Vagina (tissue), 2 donors: ENCODE results near the gene PHPT1. TPM values are rescaled to one million over a fixed set of nuclear protein-coding genes. Genes with fewer than 3 reads are reported as not detected.

Experiments used
- DNase-seq, 2 donors: peaks; one replicate each; pipeline ENCODE4 v3.0.0-alpha.2; 2017; ENCODE audit errors: extremely low spot score in 2 of 2
- H3K27ac ChIP-seq: fragments of 200-600 bp; sonication (generic); one replicate; pipeline ENCODE4 v1.5.1; 2019
- H3K27me3 ChIP-seq: fragments of 200-600 bp; sonication (generic); one replicate; pipeline ENCODE4 v1.5.1; 2019
- H3K36me3 ChIP-seq, 2 donors: fragments of 200-600 bp; sonication (generic); one replicate each; pipeline ENCODE4 v1.5.1; 2017 to 2019
- H3K4me1 ChIP-seq: fragments of 200-600 bp; sonication (generic); one replicate; pipeline ENCODE4 v1.5.1; 2019
- H3K4me3 ChIP-seq, 2 donors: fragments of 200-600 bp; sonication (generic); 1 replicate in 1 of 2; 2 replicates in 1 of 2; pipeline ENCODE4 v1.5.1; 2016 to 2019
- H3K9me3 ChIP-seq: fragments of 200-600 bp; sonication (generic); one replicate; pipeline ENCODE4 v1.5.1; 2019
- POLR2A ChIP-seq, 2 donors: fragments of 450-650 bp; IDR thresholded peaks; one replicate each; pipeline ENCODE4 v1.6.1; 2017; ENCODE audit warnings: antibody characterized with exemption in 2 of 2, mild to moderate bottlenecking in 2 of 2, moderate library complexity in 2 of 2
- POLR2AphosphoS5 ChIP-seq, 2 donors: sonication (generic); formaldehyde crosslinking; IDR thresholded peaks; one replicate each; pipeline ENCODE4 v1.9.0; 2017; ENCODE audit warnings: antibody characterized with exemption in 2 of 2, mild to moderate bottlenecking in 2 of 2, low read depth in 1 of 2; ENCODE audit not compliant: insufficient read depth in 1 of 2
- intact Hi-C: fragments of 100-400 bp; cut with DNase I; formaldehyde crosslinking; loops from one replicate; pipeline ENCODE4 v1.15.1; 2023
- total RNA-seq: library from RNA; depleted of rRNA; stranded (reverse); fragments of >200 nt; gene quantifications from one replicate; pipeline ENCODE4 v1.2.3, GENCODE V29; 2016
- TF ChIP-seq, protein P1 (sequence below), 3 experiments: fragments of 450-650 bp in 2 of 3; fragments of 200-600 bp in 1 of 3; sonication (generic) in 1 of 3; IDR thresholded peaks; one replicate each; pipeline ENCODE4 v1.5.1; 2017 to 2019; ENCODE audit warnings: antibody characterized with exemption in 3 of 3, mild to moderate bottlenecking in 2 of 3, moderate library complexity in 2 of 3

The PHPT1 gene
- total RNA-seq, 1 donor from 2014 or later: 38.1 TPM

DNA sequence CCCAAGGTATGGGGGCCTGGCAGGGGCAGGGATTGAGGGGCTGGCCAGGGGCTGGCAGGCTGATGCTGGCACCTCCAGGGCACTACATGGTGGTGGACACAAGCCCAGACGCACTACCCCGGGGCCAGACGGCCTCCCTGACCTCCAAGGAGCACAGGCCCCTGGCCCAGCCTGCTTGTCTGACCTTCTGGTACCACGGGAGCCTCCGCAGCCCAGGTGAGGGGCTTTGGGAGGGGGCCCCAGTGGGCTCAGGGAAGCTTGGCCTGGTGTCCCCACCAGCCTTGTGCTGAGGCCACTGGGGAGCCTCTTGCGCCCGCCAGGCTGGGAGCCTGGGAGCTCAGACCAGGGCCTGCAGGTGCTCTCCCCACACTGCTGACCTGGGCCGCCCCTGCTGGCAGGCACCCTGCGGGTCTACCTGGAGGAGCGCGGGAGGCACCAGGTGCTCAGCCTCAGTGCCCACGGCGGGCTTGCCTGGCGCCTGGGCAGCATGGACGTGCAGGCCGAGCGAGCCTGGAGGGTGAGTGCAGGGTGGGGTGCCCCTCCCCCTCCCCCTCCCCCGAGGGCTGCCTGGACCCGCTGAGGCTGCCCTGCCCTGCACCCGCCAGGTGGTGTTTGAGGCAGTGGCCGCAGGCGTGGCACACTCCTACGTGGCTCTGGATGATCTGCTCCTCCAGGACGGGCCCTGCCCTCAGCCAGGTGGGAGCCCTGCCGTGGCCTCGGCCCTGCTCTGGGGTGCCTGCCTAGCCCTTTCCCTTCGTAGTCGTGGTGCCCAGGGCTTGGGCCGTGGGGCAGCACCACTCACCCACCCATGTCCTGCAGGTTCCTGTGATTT lies 8.6 kb downstream of the PHPT1 start:
- intact Hi-C loops: no loop called here
- H3K27ac ChIP-seq: no peak overlapping the region
- H3K27me3 ChIP-seq: no peaks in the 10 kb centered on the region
- H3K4me3 ChIP-seq: no peak overlapping the region
- DNase-seq: no peak
- H3K36me3 ChIP-seq: peaks cover 0 to 25% of the 10 kb centered on the region in 2 donors
- TF ChIP-seq POLR2AphosphoS5 (IDR thresholded peaks at IDR 0.05; ENCODE audit: insufficient read depth in 1 of 2, low read depth in 1 of 2) (no peak), POLR2A (IDR thresholded peaks at IDR 0.05) (no peak)
- TF ChIP-seq, protein P1, sequence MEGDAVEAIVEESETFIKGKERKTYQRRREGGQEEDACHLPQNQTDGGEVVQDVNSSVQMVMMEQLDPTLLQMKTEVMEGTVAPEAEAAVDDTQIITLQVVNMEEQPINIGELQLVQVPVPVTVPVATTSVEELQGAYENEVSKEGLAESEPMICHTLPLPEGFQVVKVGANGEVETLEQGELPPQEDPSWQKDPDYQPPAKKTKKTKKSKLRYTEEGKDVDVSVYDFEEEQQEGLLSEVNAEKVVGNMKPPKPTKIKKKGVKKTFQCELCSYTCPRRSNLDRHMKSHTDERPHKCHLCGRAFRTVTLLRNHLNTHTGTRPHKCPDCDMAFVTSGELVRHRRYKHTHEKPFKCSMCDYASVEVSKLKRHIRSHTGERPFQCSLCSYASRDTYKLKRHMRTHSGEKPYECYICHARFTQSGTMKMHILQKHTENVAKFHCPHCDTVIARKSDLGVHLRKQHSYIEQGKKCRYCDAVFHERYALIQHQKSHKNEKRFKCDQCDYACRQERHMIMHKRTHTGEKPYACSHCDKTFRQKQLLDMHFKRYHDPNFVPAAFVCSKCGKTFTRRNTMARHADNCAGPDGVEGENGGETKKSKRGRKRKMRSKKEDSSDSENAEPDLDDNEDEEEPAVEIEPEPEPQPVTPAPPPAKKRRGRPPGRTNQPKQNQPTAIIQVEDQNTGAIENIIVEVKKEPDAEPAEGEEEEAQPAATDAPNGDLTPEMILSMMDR (IDR thresholded peaks at IDR 0.05): no peak
- H3K9me3 ChIP-seq: no peaks in the 10 kb centered on the region
- H3K4me1 ChIP-seq: peaks cover 18% of the 10 kb centered on the region

DNA sequence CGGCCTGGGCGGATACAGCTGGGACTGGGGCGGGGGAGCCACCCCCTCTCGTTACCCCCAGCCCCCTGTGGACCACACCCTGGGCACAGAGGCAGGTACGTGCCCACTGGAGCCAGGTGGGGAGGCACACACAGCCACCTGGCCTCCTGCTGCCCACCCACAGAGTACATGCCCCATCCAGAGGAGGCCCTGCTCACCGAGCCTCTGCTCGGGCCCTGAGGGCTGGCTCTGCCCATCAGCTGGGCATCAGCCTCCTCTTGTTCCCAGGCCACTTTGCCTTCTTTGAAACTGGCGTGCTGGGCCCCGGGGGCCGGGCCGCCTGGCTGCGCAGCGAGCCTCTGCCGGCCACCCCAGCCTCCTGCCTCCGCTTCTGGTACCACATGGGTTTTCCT lies 9.2 kb downstream of the PHPT1 start:
- TF ChIP-seq POLR2AphosphoS5 (IDR thresholded peaks at IDR 0.05; ENCODE audit: insufficient read depth in 1 of 2, low read depth in 1 of 2) (no peak), POLR2A (IDR thresholded peaks at IDR 0.05) (no peak)
- TF ChIP-seq, protein P1 (IDR thresholded peaks at IDR 0.05): no peak
- intact Hi-C loops: no loop called here
- no peak overlapping the region for H3K27ac ChIP-seq
- no peak overlapping the region for H3K4me3 ChIP-seq
- peaks cover 0 to 32% of the 10 kb centered on the region in 2 donors for H3K36me3 ChIP-seq
- H3K27me3 ChIP-seq: no peaks in the 10 kb centered on the region
- peaks cover 21% of the 10 kb centered on the region for H3K4me1 ChIP-seq
- H3K9me3 ChIP-seq: no peaks in the 10 kb centered on the region
- no peak for DNase-seq

DNA sequence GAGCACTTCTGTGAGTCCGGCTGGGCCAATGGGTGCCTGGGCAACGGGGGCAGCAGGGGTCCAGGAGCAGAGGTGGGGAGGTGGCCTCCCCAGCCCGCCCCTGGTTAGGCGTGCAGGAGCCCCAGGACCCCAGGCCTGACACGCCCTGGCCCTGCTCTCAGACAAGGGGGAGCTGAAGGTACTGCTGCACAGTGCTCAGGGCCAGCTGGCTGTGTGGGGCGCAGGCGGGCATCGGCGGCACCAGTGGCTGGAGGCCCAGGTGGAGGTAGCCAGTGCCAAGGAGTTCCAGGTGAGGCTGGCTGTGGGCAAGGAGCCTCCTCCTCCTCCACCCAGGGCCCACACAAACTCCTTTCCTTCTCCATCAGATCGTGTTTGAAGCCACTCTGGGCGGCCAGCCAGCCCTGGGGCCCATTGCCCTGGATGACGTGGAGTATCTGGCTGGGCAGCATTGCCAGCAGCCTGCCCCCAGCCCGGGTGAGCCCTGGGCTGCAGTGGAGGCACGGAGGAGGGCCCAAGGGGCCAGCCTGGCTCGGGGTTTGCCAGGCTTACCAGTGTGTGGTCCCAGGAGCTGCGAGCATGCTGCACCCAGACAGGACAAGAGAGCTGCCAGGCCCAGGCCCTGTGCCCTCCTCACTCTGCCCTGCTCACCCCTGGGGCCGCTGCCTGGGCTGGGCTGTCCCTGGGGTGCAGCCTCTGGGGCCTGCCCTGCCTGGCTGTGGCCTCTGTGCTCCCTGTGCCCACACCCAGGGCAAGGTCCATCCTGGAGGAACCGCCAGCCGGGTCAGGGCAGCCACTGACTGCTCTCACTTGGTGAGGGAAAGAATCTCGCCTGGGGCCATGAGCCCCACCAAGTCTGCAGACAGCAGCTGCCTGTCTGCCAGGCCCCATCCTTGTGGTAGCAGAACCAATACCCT lies 9.9 kb downstream of the PHPT1 start:
- peaks cover 0 to 35% of the 10 kb centered on the region in 2 donors for H3K36me3 ChIP-seq
- intact Hi-C loops: no loop called here
- DNase-seq: no peak
- no peaks in the 10 kb centered on the region for H3K9me3 ChIP-seq
- peaks cover 27% of the 10 kb centered on the region for H3K4me1 ChIP-seq
- no peaks in the 10 kb centered on the region for H3K27me3 ChIP-seq
- no peak overlapping the region for H3K4me3 ChIP-seq
- TF ChIP-seq, protein P1 (IDR thresholded peaks at IDR 0.05): no peak
- TF ChIP-seq POLR2A (IDR thresholded peaks at IDR 0.05) (no peak), POLR2AphosphoS5 (IDR thresholded peaks at IDR 0.05; ENCODE audit: insufficient read depth in 1 of 2, low read depth in 1 of 2) (no peak)
- H3K27ac ChIP-seq: no peak overlapping the region

DNA sequence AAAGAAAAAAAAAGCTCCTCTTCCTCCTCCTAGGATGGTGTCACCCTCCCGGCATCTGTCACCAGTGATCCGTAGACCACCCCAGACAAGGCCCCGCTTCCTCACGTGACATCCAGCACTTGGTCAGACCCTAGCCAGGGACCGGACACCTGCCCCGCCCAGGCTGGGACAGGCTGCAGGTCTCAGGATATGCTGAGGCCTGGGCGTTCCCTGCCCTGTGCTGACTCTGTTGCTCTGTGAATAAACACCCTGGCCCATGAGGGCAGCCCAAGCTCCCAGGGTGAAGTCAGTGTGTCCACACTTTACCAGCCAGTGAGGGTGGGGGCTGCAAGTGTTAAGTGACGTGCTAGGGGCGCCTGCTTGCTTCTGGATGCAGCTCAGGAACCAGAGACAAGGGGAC lies 11.3 kb downstream of the PHPT1 start:
- intact Hi-C loops: no loop called here
- H3K36me3 ChIP-seq: peaks cover 0 to 35% of the 10 kb centered on the region in 2 donors
- no peak for DNase-seq
- no peaks in the 10 kb centered on the region for H3K9me3 ChIP-seq
- H3K27ac ChIP-seq: no peak overlapping the region
- H3K4me1 ChIP-seq: peaks cover 41% of the 10 kb centered on the region
- H3K4me3 ChIP-seq: no peak overlapping the region
- TF ChIP-seq POLR2AphosphoS5 (IDR thresholded peaks at IDR 0.05; ENCODE audit: insufficient read depth in 1 of 2, low read depth in 1 of 2) (no peak), POLR2A (IDR thresholded peaks at IDR 0.05) (no peak)
- TF ChIP-seq, protein P1 (IDR thresholded peaks at IDR 0.05): no peak
- no peaks in the 10 kb centered on the region for H3K27me3 ChIP-seq
